GM23338 (cell line): ENCODE measurements around the gene PTPRN2. TPM values are rescaled to one million over a fixed set of nuclear protein-coding genes. Genes with fewer than 3 reads are reported as not detected.
A peak's percentile ranks its signal among the peaks of the same experiment; 100 is the strongest.

Source experiments
- ATAC-seq: fragments of 200-7000 bp; cut with Tn5 transposase; 3 replicates; pipeline ENCODE4 v1.9.1; 2020
- DNase-seq: peaks from one replicate; pipeline ENCODE4 v3.0.0-alpha.2; 2015; ENCODE audit warnings: low spot score
- H2AFZ ChIP-seq: fragments of 200-600 bp; sonication (generic); 2 replicates; pipeline ENCODE4 v1.8.0; 2016; ENCODE audit warnings: antibody characterized with exemption, mild to moderate bottlenecking, moderate library complexity
- H3F3A ChIP-seq: fragments of 200-600 bp; sonication (generic); replicated peaks from 2 replicates; pipeline ENCODE4 v1.8.0; 2017; ENCODE audit warnings: antibody characterized with exemption, mixed run types, low read depth
- H3K27ac ChIP-seq: fragments of 200-600 bp; sonication (generic); 2 replicates; pipeline ENCODE4 v1.6.1; 2016; ENCODE audit warnings: low read depth
- H3K27me3 ChIP-seq: fragments of 200-600 bp; sonication (generic); 2 replicates; pipeline ENCODE4 v1.8.0; 2016; ENCODE audit warnings: mild to moderate bottlenecking, mixed run types, moderate library complexity; ENCODE audit not compliant: insufficient read depth
- H3K36me3 ChIP-seq: fragments of 200-600 bp; sonication (generic); 2 replicates; pipeline ENCODE4 v1.8.0; 2016; ENCODE audit warnings: mild to moderate bottlenecking; ENCODE audit not compliant: insufficient read depth
- H3K4me1 ChIP-seq: fragments of 200-600 bp; sonication (generic); 2 replicates; pipeline ENCODE4 v1.8.0; 2016; ENCODE audit warnings: mild to moderate bottlenecking, moderate library complexity; ENCODE audit not compliant: insufficient read depth
- H3K4me2 ChIP-seq: fragments of 200-600 bp; sonication (generic); 2 replicates; pipeline ENCODE4 v1.7.1; 2017; ENCODE audit warnings: mixed run types
- H3K4me3 ChIP-seq: fragments of 200-600 bp; sonication (generic); 2 replicates; pipeline ENCODE4 v1.6.1; 2016; ENCODE audit warnings: mixed run types
- H3K79me2 ChIP-seq: fragments of 200-600 bp; sonication (generic); replicated peaks from 2 replicates; pipeline ENCODE4 v1.8.0; 2017; ENCODE audit warnings: mild to moderate bottlenecking; ENCODE audit not compliant: insufficient read depth
- H3K9me2 ChIP-seq: fragments of 200-600 bp; sonication (generic); 2 replicates; pipeline ENCODE4 v1.8.0; 2017; ENCODE audit not compliant: insufficient read depth
- H4K20me1 ChIP-seq: fragments of 200-600 bp; sonication (generic); replicated peaks from 2 replicates; pipeline ENCODE4 v1.8.0; 2017; ENCODE audit warnings: mild to moderate bottlenecking; ENCODE audit not compliant: insufficient read depth
- H3K27ac Mint-ChIP-seq: 2 replicates; pipeline ENCODE4 v1.8.0; 2020; ENCODE audit warnings: inconsistent platforms, mild to moderate bottlenecking, moderate library complexity, mixed read lengths
- H3K27me3 Mint-ChIP-seq: 3 replicates; pipeline ENCODE4 v1.8.0; 2022; ENCODE audit warnings: low read depth, mild to moderate bottlenecking, moderate library complexity, mixed read lengths, inconsistent platforms; ENCODE audit not compliant: insufficient read depth, poor library complexity
- H3K36me3 Mint-ChIP-seq: 3 replicates; pipeline ENCODE4 v1.8.0; 2021; ENCODE audit warnings: low read depth, mild to moderate bottlenecking, inconsistent platforms, moderate library complexity, mixed read lengths
- H3K4me1 Mint-ChIP-seq: 3 replicates; pipeline ENCODE4 v1.8.0; 2020; ENCODE audit warnings: mild to moderate bottlenecking, inconsistent platforms, mixed read lengths
- H3K4me3 Mint-ChIP-seq: 3 replicates; pipeline ENCODE4 v1.8.0; 2021; ENCODE audit warnings: moderate library complexity, mild to moderate bottlenecking, inconsistent platforms, mixed read lengths
- H3K9me3 Mint-ChIP-seq: 3 replicates; pipeline ENCODE4 v1.8.0; 2020; ENCODE audit warnings: moderate library complexity, mild to moderate bottlenecking, inconsistent platforms, mixed read lengths
- CTCF ChIP-seq, 2 experiments: fragments of 200-600 bp in 1 of 2; sonication (generic) in 1 of 2; conservative IDR thresholded peaks; 2 replicates each; pipeline versions ENCODE4 v1.5.1 to v1.6.1; 2016 to 2017; ENCODE audit warnings: antibody characterized with exemption in 2 of 2, low read depth in 2 of 2, mild to moderate bottlenecking in 2 of 2, moderate library complexity in 1 of 2
- JUNB ChIP-seq: IDR thresholded peaks from one replicate; pipeline ENCODE4 v1.6.1; 2016; ENCODE audit warnings: antibody characterized with exemption; ENCODE audit not compliant: unreplicated experiment
- POLR2AphosphoS5 ChIP-seq: IDR thresholded peaks from 2 replicates; pipeline ENCODE4 v1.6.1; 2016; ENCODE audit warnings: antibody characterized with exemption, low read depth
- REST ChIP-seq: IDR thresholded peaks from one replicate; pipeline ENCODE4 v1.6.1; 2018; ENCODE audit warnings: antibody characterized with exemption; ENCODE audit not compliant: unreplicated experiment
- ZNF114 ChIP-seq: fragments of 250-450 bp; sonication (Bioruptor Pico); IDR thresholded peaks from 2 replicates; pipeline ENCODE4 v1.5.0; 2020; ENCODE audit warnings: mild to moderate bottlenecking, moderate library complexity
- polyA plus RNA-seq: library from polyadenylated mRNA; unstranded; fragments of >200 nt; fragmentation: Nextera tagmentation; extraction: Ambion mirVana; gene quantifications from 2 replicates; pipeline ENCODE4 v1.2.1, GENCODE V29; 2016
- total RNA-seq: library from RNA; depleted of rRNA; stranded (reverse); fragments of >200 nt; shearing (Covaris generic); gene quantifications from 2 replicates; pipeline ENCODE4 v1.2.3, GENCODE V29; 2014

Gene PTPRN2
- total and polyA plus RNA-seq, 2 experiments from 2014 or later: 0.87 to 4.0 TPM

GRCh38 chr7:158355456-158356065 is 232.1 kb downstream of the PTPRN2 start:
- Histone ChIP-seq H3K4me2 (no peak overlapping the region), H3K27me3 (no peaks in the 10 kb centered on the region), H3K4me1 (no peaks in the 10 kb centered on the region), H3K79me2 (no peaks in the 10 kb centered on the region), H3K9me2 (no peaks in the 10 kb centered on the region), H3F3A (no peaks in the 10 kb centered on the region), H4K20me1 (no peaks in the 10 kb centered on the region), H3K36me3 (no peaks in the 10 kb centered on the region), H3K4me3 (no peak overlapping the region), H2AFZ (no peak overlapping the region), H3K27ac (no peak overlapping the region)
- Mint-ChIP-seq H3K36me3 (peaks cover 65% of the 10 kb centered on the region), H3K9me3 (peaks cover 88% of the 10 kb centered on the region), H3K4me1 (no peaks in the 10 kb centered on the region; the same call in 2 of the 3 replicates), H3K27ac (no peak overlapping the region), H3K4me3 (no peak overlapping the region), H3K27me3 (peaks cover 4% of the 10 kb centered on the region)
- TF ChIP-seq POLR2AphosphoS5 (no peak), CTCF (conservative IDR thresholded peaks at IDR 0.05; ENCODE audit: low read depth in 2 of 2) (peak; percentile 41 to 63)
- ATAC-seq (peak; percentile 36; the same call in 2 of the 3 replicates), DNase-seq (peak; percentile 52)

- H2AFZ ChIP-seq: no peak overlapping the region
- Mint-ChIP-seq H3K4me1 (no peaks in the 10 kb centered on the region; the same call in 2 of the 3 replicates), H3K9me3 (peaks cover 95% of the 10 kb centered on the region), H3K27ac (no peak overlapping the region), H3K4me3 (no peak overlapping the region), H3K27me3 (peaks cover 6% of the 10 kb centered on the region), H3K36me3 (peaks cover 70% of the 10 kb centered on the region)
- H3K9me2 ChIP-seq: no peaks in the 10 kb centered on the region
- H3K27ac ChIP-seq: no peak overlapping the region
- no peaks in the 10 kb centered on the region for H3K27me3 ChIP-seq
- H3F3A ChIP-seq: no peaks in the 10 kb centered on the region
- H3K36me3 ChIP-seq: no peaks in the 10 kb centered on the region
- no peaks in the 10 kb centered on the region for H4K20me1 ChIP-seq
- TF ChIP-seq REST (no peak), ZNF114 (CRISPR knock-in tag) (no peak), JUNB (no peak), POLR2AphosphoS5 (no peak)
- no peak overlapping the region for H3K4me2 ChIP-seq
- no peaks in the 10 kb centered on the region for H3K4me1 ChIP-seq
- no peak overlapping the region for H3K4me3 ChIP-seq
- no peaks in the 10 kb centered on the region for H3K79me2 ChIP-seq
- DNase-seq (no peak), ATAC-seq (no peak)
Observed at GRCh38 chr7:158354861-158355260, 232.8 kb downstream of the PTPRN2 start.
